ENCODE data around the gene KCNJ1. TPM values are rescaled to one million over a fixed set of nuclear protein-coding genes. Genes with fewer than 3 reads are reported as not detected.
A peak's percentile ranks its signal among the peaks of the same experiment; 100 is the strongest.

KCNJ1 gene
- total RNA-seq, 2 donors from 2014 or later: not detected

- peak; percentile 27 to 46 for DNase-seq
- intact Hi-C loops (cut with DNase I, micrococcal nuclease): no loop called here
- ATAC-seq: no peak
These were observed 36.4 kb upstream of the KCNJ1 start for GRCh38 chr11:128903248-128904061.

- ATAC-seq: no peak
- DNase-seq: no peak
- intact Hi-C loops (cut with DNase I, micrococcal nuclease): no loop called here
These were observed 35.5 kb upstream of the KCNJ1 start for GRCh38 chr11:128902515-128903066.

GRCh38 chr11:128901653-128902514 is 34.8 kb upstream of the KCNJ1 start:
- no peak for ATAC-seq
- intact Hi-C loops (cut with DNase I, micrococcal nuclease): no loop called here
- no peak for DNase-seq

- intact Hi-C loops (cut with DNase I, micrococcal nuclease): no loop called here
- DNase-seq (no peak), ATAC-seq (no peak)
These were observed 33.4 kb upstream of the KCNJ1 start for GRCh38 chr11:128900468-128900867.

- DNase-seq (no peak), ATAC-seq (no peak)
- intact Hi-C loops (cut with DNase I, micrococcal nuclease): no loop called here
These were observed 31.7 kb upstream of the KCNJ1 start for GRCh38 chr11:128898580-128899344.

- DNase-seq (no peak), ATAC-seq (no peak)
- intact Hi-C loops (cut with DNase I, micrococcal nuclease): no loop called here
These were observed 30.7 kb upstream of the KCNJ1 start for GRCh38 chr11:128897826-128898225.

- ATAC-seq (no peak), DNase-seq (no peak)
- intact Hi-C loops (cut with DNase I, micrococcal nuclease): no loop called here
These were observed 29.3 kb upstream of the KCNJ1 start for GRCh38 chr11:128896356-128896755.

GRCh38 chr11:128895526-128895925 is 28.4 kb upstream of the KCNJ1 start:
- ATAC-seq (no peak), DNase-seq (peak in 1 of 2 donors; percentile 20)
- intact Hi-C loops (cut with DNase I, micrococcal nuclease): no loop called here

- ATAC-seq: peak; percentile 89
- intact Hi-C loops (cut with DNase I, micrococcal nuclease): no loop called here
- peak; percentile 48 to 59 for DNase-seq
These were observed 27.6 kb upstream of the KCNJ1 start for GRCh38 chr11:128894685-128895084.

- DNase-seq (no peak), ATAC-seq (no peak)
- intact Hi-C loops (cut with DNase I, micrococcal nuclease): no loop called here
These were observed 27.2 kb upstream of the KCNJ1 start for GRCh38 chr11:128894286-128894681.

- peak in 1 of 2 donors; percentile 1 for DNase-seq
- intact Hi-C loops (cut with DNase I, micrococcal nuclease): no loop called here
- ATAC-seq: no peak
These were observed 26.6 kb upstream of the KCNJ1 start for GRCh38 chr11:128893578-128894285.

- ATAC-seq: no peak
- DNase-seq: peak in 1 of 2 donors; percentile 5
- intact Hi-C loops (cut with DNase I, micrococcal nuclease): no loop called here
These were observed 25.9 kb upstream of the KCNJ1 start for GRCh38 chr11:128892866-128893565.

- no peak for ATAC-seq
- intact Hi-C loops (cut with DNase I, micrococcal nuclease): no loop called here
- peak in 1 of 2 donors; percentile 17 for DNase-seq
These were observed 24.9 kb upstream of the KCNJ1 start for GRCh38 chr11:128891913-128892398.

GRCh38 chr11:128890543-128891368 is 23.7 kb upstream of the KCNJ1 start, which contains the start of gene KCNJ5:
TSS of gene KCNJ5 (plus strand) at chr11:128891356. CDS start at chr11:128911274, 19,918 bp downstream.
- intact Hi-C loops (cut with DNase I, micrococcal nuclease): no loop called here
- DNase-seq: peak in 1 of 2 donors; percentile 47
- ATAC-seq: peak; percentile 66

GRCh38 chr11:128890216-128890542 is 23.1 kb upstream of the KCNJ1 start:
- DNase-seq (no peak), ATAC-seq (no peak)
- intact Hi-C loops (cut with DNase I, micrococcal nuclease): no loop called here

- intact Hi-C loops (cut with DNase I, micrococcal nuclease): loop anchor here in 1 of 2 donors (5.0 kb wide), 1 partner anchor 443 kb away; no protein-coding TSS in a partner anchor
These were observed 22.6 kb upstream of the KCNJ1 start for GRCh38 chr11:128889657-128890213.

More at GRCh38 chr11:128889657-128890213, 22.6 kb upstream of the KCNJ1 start:
- DNase-seq (no peak), ATAC-seq (no peak)
